Measurements from ENCODE around the gene HAUS5. TPM values are rescaled to one million over a fixed set of nuclear protein-coding genes. Genes with fewer than 3 reads are reported as not detected.

The HAUS5 gene
- total RNA-seq, 1 experiment from 2014 or later = 32.9 TPM

DNA sequence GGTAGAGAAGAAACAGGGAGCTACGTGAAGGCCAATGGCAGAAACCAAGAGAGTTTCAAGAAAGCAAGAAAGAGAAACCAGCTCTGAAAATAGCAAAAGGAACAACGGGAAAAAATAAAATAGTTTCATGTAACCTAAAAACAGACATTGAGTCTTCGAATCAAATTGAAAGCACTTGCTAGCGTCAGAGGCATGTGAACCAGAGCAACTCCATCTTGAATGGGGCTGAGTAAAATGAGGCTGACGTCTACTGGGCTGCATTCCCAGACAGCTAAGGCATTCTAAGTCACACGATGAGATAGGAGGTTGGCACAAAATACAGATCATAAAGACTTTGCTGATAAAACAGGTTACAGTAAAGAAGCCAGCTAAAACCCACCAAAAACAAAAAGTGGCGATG, 33.8 kb upstream of the HAUS5 start:
- Mint-ChIP-seq H3K27ac (no peak overlapping the region), H3K9me3 (peaks cover 30 to 46% of the 10 kb centered on the region in 2 experiments), H3K27me3 (ENCODE audit: low read depth) (peaks cover 42% of the 10 kb centered on the region), H3K36me3 (ENCODE audit: insufficient read depth in 1 of 3, low read depth in 3 of 3) (peaks cover 7 to 18% (median 15%) of the 10 kb centered on the region in 3 experiments), H3K4me3 (no peak overlapping the region), H3K4me1 (no peaks in the 10 kb centered on the region)
- Histone ChIP-seq H3K79me2 (ENCODE audit: insufficient read depth, low read length) (no peaks in the 10 kb centered on the region), H3K79me1 (ENCODE audit: insufficient read depth, low read depth, low read length, poor library complexity, severe bottlenecking) (no peaks in the 10 kb centered on the region), H2AFZ (ENCODE audit: low read length) (no peak overlapping the region), H3K27ac (ENCODE audit: insufficient read length, low read depth, low read length) (no peak overlapping the region), H3K27me3 (ENCODE audit: insufficient read depth, low read length) (no peaks in the 10 kb centered on the region; the same call in 1 of the 2 replicates), H3K56ac (ENCODE audit: insufficient read length, low read depth, low read length) (no peak overlapping the region), H2BK20ac (ENCODE audit: low read depth, low read length, poor library complexity, severe bottlenecking) (no peak overlapping the region), H3K4me1 (ENCODE audit: insufficient read depth, low read length) (no peaks in the 10 kb centered on the region), H2BK5ac (ENCODE audit: insufficient read length, low read length) (no peak overlapping the region), H3K14ac (ENCODE audit: insufficient read depth, low read length) (no peak overlapping the region), H3K18ac (ENCODE audit: insufficient read length, low read depth, low read length) (no peak overlapping the region), H2BK15ac (ENCODE audit: low read depth, low read length) (no peak overlapping the region), H4K20me1 (ENCODE audit: control insufficient read depth, insufficient read depth, insufficient read length) (no peaks in the 10 kb centered on the region), H4K8ac (replicated peaks; ENCODE audit: insufficient read length, low read depth, low read length) (no peak overlapping the region), H3K9me3 (ENCODE audit: control insufficient read depth, low read depth, low read length) (peaks cover 17% of the 10 kb centered on the region), H3K4me2 (ENCODE audit: insufficient read depth, insufficient read length, low read length) (no peak overlapping the region), H4K5ac (ENCODE audit: insufficient read length, low read depth, low read length) (no peak overlapping the region), H2BK120ac (ENCODE audit: low read depth, low read length, poor library complexity, severe bottlenecking) (no peak overlapping the region), H2AK5ac (ENCODE audit: insufficient read length, low read length) (no peak overlapping the region), H3K23me2 (ENCODE audit: insufficient read length, low read depth, low read length, poor library complexity, severe bottlenecking) (no peaks in the 10 kb centered on the region), H4K91ac (ENCODE audit: insufficient read length, low read depth, low read length) (no peak overlapping the region), H2BK12ac (ENCODE audit: insufficient read length, low read depth, low read length) (no peak overlapping the region), H3T11ph (ENCODE audit: low read length) (no peak overlapping the region), H3K23ac (ENCODE audit: insufficient read length, low read depth, low read length) (no peak overlapping the region), H3K9ac (ENCODE audit: extremely low read depth, insufficient read length, low read length) (no peak overlapping the region), H3K4ac (ENCODE audit: low read depth, low read length) (no peak overlapping the region)
- WGBS (ENCODE audit: extremely low coverage, insufficient read length, low lambda C conversion rate) = no CpG with 5 or more reads among the region's 7 CpGs
- TF ChIP-seq CTCF (conservative IDR thresholded peaks at IDR 0.05) = no peak
- no peak for DNase-seq

Measured in H9 (cell line).